HL-60 (cell line): ENCODE results near the gene NEUROD1.

Experiments used
- POLR2AphosphoS5 ChIP-seq: IDR thresholded peaks from 2 replicates; pipeline ENCODE4 v1.6.1; 2012; ENCODE audit warnings: low read depth
- TF ChIP-seq, protein P1 (sequence below): IDR thresholded peaks from one replicate; pipeline ENCODE4 v1.5.1; 2011; ENCODE audit warnings: low read length, control low read depth, inconsistent platforms; ENCODE audit not compliant: insufficient read depth
- TF ChIP-seq, protein P2 (sequence below): IDR thresholded peaks from 2 replicates; pipeline ENCODE4 v1.6.1; 2012; ENCODE audit warnings: low read depth; ENCODE audit not compliant: insufficient replicate concordance

DNA sequence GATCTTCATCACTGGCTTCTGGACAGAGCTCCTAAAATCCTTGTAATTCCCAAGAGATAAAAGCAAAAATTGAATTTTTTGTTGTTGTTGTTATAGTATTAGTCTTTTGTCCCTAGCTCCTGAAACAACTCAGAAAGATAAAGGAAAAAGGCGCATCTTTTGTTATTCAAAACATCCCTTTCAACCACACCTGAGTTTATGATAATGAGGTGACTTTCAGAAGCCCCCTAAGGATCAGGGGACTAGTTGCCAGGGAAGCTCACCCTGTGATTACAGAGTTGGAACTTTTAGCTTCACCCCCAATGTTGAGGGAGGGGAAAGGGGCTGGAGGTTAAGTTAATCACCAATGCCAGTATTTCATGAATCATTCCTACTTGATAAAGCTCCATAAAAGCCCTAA, 13.1 kb downstream of the NEUROD1 start:
- TF ChIP-seq, protein P1, sequence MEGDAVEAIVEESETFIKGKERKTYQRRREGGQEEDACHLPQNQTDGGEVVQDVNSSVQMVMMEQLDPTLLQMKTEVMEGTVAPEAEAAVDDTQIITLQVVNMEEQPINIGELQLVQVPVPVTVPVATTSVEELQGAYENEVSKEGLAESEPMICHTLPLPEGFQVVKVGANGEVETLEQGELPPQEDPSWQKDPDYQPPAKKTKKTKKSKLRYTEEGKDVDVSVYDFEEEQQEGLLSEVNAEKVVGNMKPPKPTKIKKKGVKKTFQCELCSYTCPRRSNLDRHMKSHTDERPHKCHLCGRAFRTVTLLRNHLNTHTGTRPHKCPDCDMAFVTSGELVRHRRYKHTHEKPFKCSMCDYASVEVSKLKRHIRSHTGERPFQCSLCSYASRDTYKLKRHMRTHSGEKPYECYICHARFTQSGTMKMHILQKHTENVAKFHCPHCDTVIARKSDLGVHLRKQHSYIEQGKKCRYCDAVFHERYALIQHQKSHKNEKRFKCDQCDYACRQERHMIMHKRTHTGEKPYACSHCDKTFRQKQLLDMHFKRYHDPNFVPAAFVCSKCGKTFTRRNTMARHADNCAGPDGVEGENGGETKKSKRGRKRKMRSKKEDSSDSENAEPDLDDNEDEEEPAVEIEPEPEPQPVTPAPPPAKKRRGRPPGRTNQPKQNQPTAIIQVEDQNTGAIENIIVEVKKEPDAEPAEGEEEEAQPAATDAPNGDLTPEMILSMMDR = no peak
- TF ChIP-seq POLR2AphosphoS5 = no peak
- TF ChIP-seq, protein P2, sequence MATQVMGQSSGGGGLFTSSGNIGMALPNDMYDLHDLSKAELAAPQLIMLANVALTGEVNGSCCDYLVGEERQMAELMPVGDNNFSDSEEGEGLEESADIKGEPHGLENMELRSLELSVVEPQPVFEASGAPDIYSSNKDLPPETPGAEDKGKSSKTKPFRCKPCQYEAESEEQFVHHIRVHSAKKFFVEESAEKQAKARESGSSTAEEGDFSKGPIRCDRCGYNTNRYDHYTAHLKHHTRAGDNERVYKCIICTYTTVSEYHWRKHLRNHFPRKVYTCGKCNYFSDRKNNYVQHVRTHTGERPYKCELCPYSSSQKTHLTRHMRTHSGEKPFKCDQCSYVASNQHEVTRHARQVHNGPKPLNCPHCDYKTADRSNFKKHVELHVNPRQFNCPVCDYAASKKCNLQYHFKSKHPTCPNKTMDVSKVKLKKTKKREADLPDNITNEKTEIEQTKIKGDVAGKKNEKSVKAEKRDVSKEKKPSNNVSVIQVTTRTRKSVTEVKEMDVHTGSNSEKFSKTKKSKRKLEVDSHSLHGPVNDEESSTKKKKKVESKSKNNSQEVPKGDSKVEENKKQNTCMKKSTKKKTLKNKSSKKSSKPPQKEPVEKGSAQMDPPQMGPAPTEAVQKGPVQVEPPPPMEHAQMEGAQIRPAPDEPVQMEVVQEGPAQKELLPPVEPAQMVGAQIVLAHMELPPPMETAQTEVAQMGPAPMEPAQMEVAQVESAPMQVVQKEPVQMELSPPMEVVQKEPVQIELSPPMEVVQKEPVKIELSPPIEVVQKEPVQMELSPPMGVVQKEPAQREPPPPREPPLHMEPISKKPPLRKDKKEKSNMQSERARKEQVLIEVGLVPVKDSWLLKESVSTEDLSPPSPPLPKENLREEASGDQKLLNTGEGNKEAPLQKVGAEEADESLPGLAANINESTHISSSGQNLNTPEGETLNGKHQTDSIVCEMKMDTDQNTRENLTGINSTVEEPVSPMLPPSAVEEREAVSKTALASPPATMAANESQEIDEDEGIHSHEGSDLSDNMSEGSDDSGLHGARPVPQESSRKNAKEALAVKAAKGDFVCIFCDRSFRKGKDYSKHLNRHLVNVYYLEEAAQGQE = no peak
